GM23338 (cell line): ENCODE results near the gene PGAM5. TPM values are rescaled to one million over a fixed set of nuclear protein-coding genes. Genes with fewer than 3 reads are reported as not detected.

Experiments
- ATAC-seq: fragments of 200-7000 bp; cut with Tn5 transposase; 3 replicates; pipeline ENCODE4 v1.9.1; 2020
- DNase-seq: peaks from one replicate; pipeline ENCODE4 v3.0.0-alpha.2; 2015; ENCODE audit warnings: low spot score
- H2AFZ ChIP-seq: fragments of 200-600 bp; sonication (generic); 2 replicates; pipeline ENCODE4 v1.8.0; 2016; ENCODE audit warnings: antibody characterized with exemption, mild to moderate bottlenecking, moderate library complexity
- H3F3A ChIP-seq: fragments of 200-600 bp; sonication (generic); replicated peaks from 2 replicates; pipeline ENCODE4 v1.8.0; 2017; ENCODE audit warnings: antibody characterized with exemption, mixed run types, low read depth
- H3K27ac ChIP-seq: fragments of 200-600 bp; sonication (generic); 2 replicates; pipeline ENCODE4 v1.6.1; 2016; ENCODE audit warnings: low read depth
- H3K27me3 ChIP-seq: fragments of 200-600 bp; sonication (generic); 2 replicates; pipeline ENCODE4 v1.8.0; 2016; ENCODE audit warnings: mild to moderate bottlenecking, mixed run types, moderate library complexity; ENCODE audit not compliant: insufficient read depth
- H3K36me3 ChIP-seq: fragments of 200-600 bp; sonication (generic); 2 replicates; pipeline ENCODE4 v1.8.0; 2016; ENCODE audit warnings: mild to moderate bottlenecking; ENCODE audit not compliant: insufficient read depth
- H3K4me1 ChIP-seq: fragments of 200-600 bp; sonication (generic); 2 replicates; pipeline ENCODE4 v1.8.0; 2016; ENCODE audit warnings: mild to moderate bottlenecking, moderate library complexity; ENCODE audit not compliant: insufficient read depth
- H3K4me2 ChIP-seq: fragments of 200-600 bp; sonication (generic); 2 replicates; pipeline ENCODE4 v1.7.1; 2017; ENCODE audit warnings: mixed run types
- H3K4me3 ChIP-seq: fragments of 200-600 bp; sonication (generic); 2 replicates; pipeline ENCODE4 v1.6.1; 2016; ENCODE audit warnings: mixed run types
- H3K79me2 ChIP-seq: fragments of 200-600 bp; sonication (generic); replicated peaks from 2 replicates; pipeline ENCODE4 v1.8.0; 2017; ENCODE audit warnings: mild to moderate bottlenecking; ENCODE audit not compliant: insufficient read depth
- H3K9me2 ChIP-seq: fragments of 200-600 bp; sonication (generic); 2 replicates; pipeline ENCODE4 v1.8.0; 2017; ENCODE audit not compliant: insufficient read depth
- H4K20me1 ChIP-seq: fragments of 200-600 bp; sonication (generic); replicated peaks from 2 replicates; pipeline ENCODE4 v1.8.0; 2017; ENCODE audit warnings: mild to moderate bottlenecking; ENCODE audit not compliant: insufficient read depth
- H3K27ac Mint-ChIP-seq: 2 replicates; pipeline ENCODE4 v1.8.0; 2020; ENCODE audit warnings: inconsistent platforms, mild to moderate bottlenecking, moderate library complexity, mixed read lengths
- H3K27me3 Mint-ChIP-seq: 3 replicates; pipeline ENCODE4 v1.8.0; 2022; ENCODE audit warnings: low read depth, mild to moderate bottlenecking, moderate library complexity, mixed read lengths, inconsistent platforms; ENCODE audit not compliant: insufficient read depth, poor library complexity
- H3K36me3 Mint-ChIP-seq: 3 replicates; pipeline ENCODE4 v1.8.0; 2021; ENCODE audit warnings: low read depth, mild to moderate bottlenecking, inconsistent platforms, moderate library complexity, mixed read lengths
- H3K4me1 Mint-ChIP-seq: 3 replicates; pipeline ENCODE4 v1.8.0; 2020; ENCODE audit warnings: mild to moderate bottlenecking, inconsistent platforms, mixed read lengths
- H3K4me3 Mint-ChIP-seq: 3 replicates; pipeline ENCODE4 v1.8.0; 2021; ENCODE audit warnings: moderate library complexity, mild to moderate bottlenecking, inconsistent platforms, mixed read lengths
- H3K9me3 Mint-ChIP-seq: 3 replicates; pipeline ENCODE4 v1.8.0; 2020; ENCODE audit warnings: moderate library complexity, mild to moderate bottlenecking, inconsistent platforms, mixed read lengths
- CREB1 ChIP-seq: fragments of 250-450 bp; sonication (Bioruptor Pico); IDR thresholded peaks from 2 replicates; pipeline ENCODE4 v1.5.0; 2020; ENCODE audit warnings: low read depth, mild to moderate bottlenecking, moderate library complexity
- CTCF ChIP-seq, 2 experiments: fragments of 200-600 bp in 1 of 2; sonication (generic) in 1 of 2; conservative IDR thresholded peaks; 2 replicates each; pipeline versions ENCODE4 v1.5.1 to v1.6.1; 2016 to 2017; ENCODE audit warnings: antibody characterized with exemption in 2 of 2, low read depth in 2 of 2, mild to moderate bottlenecking in 2 of 2, moderate library complexity in 1 of 2
- ETS1 ChIP-seq: IDR thresholded peaks from 2 replicates; pipeline ENCODE4 v1.6.1; 2016; ENCODE audit warnings: antibody characterized with exemption
- EZH2 ChIP-seq: fragments of 200-600 bp; sonication (generic); IDR thresholded peaks from one replicate; pipeline ENCODE4 v1.8.0; 2017; ENCODE audit warnings: antibody characterized with exemption, mild to moderate bottlenecking, low read depth; ENCODE audit not compliant: unreplicated experiment
- EZH2phosphoT487 ChIP-seq: fragments of 200-600 bp; sonication (generic); IDR thresholded peaks from one replicate; pipeline ENCODE4 v1.8.1; 2018; ENCODE audit warnings: antibody characterized with exemption; ENCODE audit not compliant: unreplicated experiment
- NANOG ChIP-seq: IDR thresholded peaks from 2 replicates; pipeline ENCODE4 v1.6.1; 2016; ENCODE audit warnings: antibody characterized with exemption, borderline replicate concordance
- REST ChIP-seq: IDR thresholded peaks from one replicate; pipeline ENCODE4 v1.6.1; 2018; ENCODE audit warnings: antibody characterized with exemption; ENCODE audit not compliant: unreplicated experiment
- STAT1 ChIP-seq: IDR thresholded peaks from one replicate; pipeline ENCODE4 v1.6.1; 2016; ENCODE audit warnings: antibody characterized with exemption; ENCODE audit not compliant: unreplicated experiment
- ZNF114 ChIP-seq: fragments of 250-450 bp; sonication (Bioruptor Pico); IDR thresholded peaks from 2 replicates; pipeline ENCODE4 v1.5.0; 2020; ENCODE audit warnings: mild to moderate bottlenecking, moderate library complexity
- ZNF462 ChIP-seq: fragments of 250-450 bp; sonication (Bioruptor Pico); IDR thresholded peaks from 2 replicates; pipeline ENCODE4 v1.5.0; 2020; ENCODE audit warnings: mild to moderate bottlenecking, moderate library complexity
- polyA plus RNA-seq: library from polyadenylated mRNA; unstranded; fragments of >200 nt; fragmentation: Nextera tagmentation; extraction: Ambion mirVana; gene quantifications from 2 replicates; pipeline ENCODE4 v1.2.1, GENCODE V29; 2016
- total RNA-seq: library from RNA; depleted of rRNA; stranded (reverse); fragments of >200 nt; shearing (Covaris generic); gene quantifications from 2 replicates; pipeline ENCODE4 v1.2.3, GENCODE V29; 2014

PGAM5 gene
- total and polyA plus RNA-seq, 2 experiments from 2014 or later: 31.1 to 108 TPM

DNA sequence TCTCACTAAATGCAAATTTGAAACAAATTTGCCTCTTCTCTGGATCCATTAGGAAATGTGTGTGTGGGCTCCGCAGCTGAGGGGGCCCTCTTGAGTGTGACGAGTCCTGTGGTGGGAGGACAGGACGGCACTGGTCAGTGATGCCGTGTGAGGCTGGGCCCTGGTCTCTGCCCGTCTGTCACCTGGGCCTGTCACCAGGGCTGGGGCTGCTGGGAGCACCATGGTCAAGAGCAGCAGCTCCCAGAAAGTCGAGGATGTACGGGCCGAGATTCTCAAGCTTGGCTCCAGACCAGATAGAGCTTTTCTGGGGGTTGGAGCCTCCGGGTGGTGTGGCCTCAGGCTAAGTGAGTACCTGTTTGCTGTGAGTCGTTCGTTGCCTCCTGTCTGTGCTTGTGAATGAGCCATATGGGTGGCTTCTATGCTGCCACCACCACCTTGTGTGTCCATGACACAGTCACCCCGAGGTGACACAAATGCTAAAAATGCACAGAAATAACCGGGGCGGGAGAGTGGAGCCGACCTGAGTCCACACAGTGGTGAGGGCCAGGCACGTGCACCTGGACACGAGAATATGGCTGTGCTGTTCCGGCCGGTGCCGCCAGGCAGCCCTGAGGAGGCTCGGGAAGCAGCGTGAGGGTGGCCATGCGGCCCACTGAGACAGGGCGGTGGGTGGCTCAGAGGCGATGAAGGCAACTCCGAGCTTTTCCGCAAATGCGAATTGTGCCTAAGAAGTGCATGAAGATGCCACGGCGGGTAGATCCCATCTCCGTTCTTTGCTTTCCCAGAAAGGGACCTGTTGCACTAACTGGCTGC is 8.7 kb downstream of the PGAM5 start:
- Mint-ChIP-seq H3K36me3 (peaks cover 84% of the 10 kb centered on the region), H3K4me1 (no peaks in the 10 kb centered on the region), H3K9me3 (no peaks in the 10 kb centered on the region), H3K4me3 (no peak overlapping the region), H3K27ac (peak overlapping the region; percentile 36; the same call in 1 of the 2 replicates), H3K27me3 (peaks cover 17% of the 10 kb centered on the region)
- Histone ChIP-seq H4K20me1 (peaks cover 5% of the 10 kb centered on the region), H3K4me2 (no peak overlapping the region), H3K4me1 (no peaks in the 10 kb centered on the region), H3K27ac (no peak overlapping the region), H3K36me3 (peaks cover 7% of the 10 kb centered on the region; the same call in 1 of the 2 replicates), H2AFZ (no peak overlapping the region), H3K79me2 (peaks cover 14% of the 10 kb centered on the region), H3K4me3 (no peak overlapping the region), H3F3A (peaks cover 31% of the 10 kb centered on the region), H3K27me3 (no peaks in the 10 kb centered on the region), H3K9me2 (no peaks in the 10 kb centered on the region)
- ATAC-seq: no peak
- no peak for DNase-seq
- no peak for TF ChIP-seq STAT1
- no peak for TF ChIP-seq NANOG
- TF ChIP-seq EZH2phosphoT487: no peak
- TF ChIP-seq ZNF462 (CRISPR knock-in tag): no peak
- no peak for TF ChIP-seq REST
- TF ChIP-seq ZNF114 (CRISPR knock-in tag): no peak
- TF ChIP-seq CTCF (conservative IDR thresholded peaks at IDR 0.05; ENCODE audit: low read depth in 2 of 2): no peak
- no peak for TF ChIP-seq ETS1
- TF ChIP-seq EZH2: no peak
- TF ChIP-seq CREB1 (CRISPR knock-in tag): no peak
